LNCAP (cell line): Measurements from ENCODE around the gene PPP3R2.

Source experiments
- CTCF ChIP-seq: fragments of 450-650 bp; IDR thresholded peaks from 2 replicates; pipeline ENCODE4 v1.5.1; 2017; ENCODE audit warnings: mild to moderate bottlenecking

The PPP3R2 gene

GRCh38 chr9:101543098-101543735 is 51.6 kb downstream of the PPP3R2 start:
- TF ChIP-seq CTCF: no peak
